GM21381 (cell line): Measurements from ENCODE around the gene SMIM9.
"Not testable (repeated sequence)": the region's sequence is repeated elsewhere in the genome, so short reads cannot be mapped to it uniquely, and the experiment has no call there.

Experiments used
- ATAC-seq: cut with Tn5 transposase; IDR thresholded peaks from one replicate; pipeline ENCODE4 v1.9.1; 2021; ENCODE audit warnings: mild to moderate bottlenecking, moderate library complexity; ENCODE audit not compliant: unreplicated experiment

The SMIM9 gene

GRCh38 chrX:154834562-154834961 lies at the start of gene SMIM9:
SMIM9 (minus strand) TSS chrX:154834662; CDS start chrX:154830856, 3,806 bp downstream.
- no peak for ATAC-seq

GRCh38 chrX:154884069-154884468 lies 49.6 kb upstream of the SMIM9 start:
- ATAC-seq: not testable (repeated sequence)

- no peak for ATAC-seq
Observed at GRCh38 chrX:154873329-154873728, 38.9 kb upstream of the SMIM9 start.

GRCh38 chrX:154868522-154868921 lies 34.1 kb upstream of the SMIM9 start:
- not testable (repeated sequence) for ATAC-seq

GRCh38 chrX:154855256-154855655 lies 20.8 kb upstream of the SMIM9 start:
- ATAC-seq: no peak

- no peak for ATAC-seq
Observed at GRCh38 chrX:154850957-154851611, 16.6 kb upstream of the SMIM9 start.

GRCh38 chrX:154840856-154841255 lies 6.4 kb upstream of the SMIM9 start:
- no peak for ATAC-seq

GRCh38 chrX:154836163-154836562 lies 1.7 kb upstream of the SMIM9 start:
- ATAC-seq: no peak

- no peak for ATAC-seq
Observed at GRCh38 chrX:154833746-154834274, 652 bp downstream of the SMIM9 start.

- ATAC-seq: no peak
Observed at GRCh38 chrX:154829926-154830442, 4.5 kb downstream of the SMIM9 start.

- no peak for ATAC-seq
Observed at GRCh38 chrX:154829134-154829533, 5.3 kb downstream of the SMIM9 start.

- peak; percentile 16 for ATAC-seq
Observed at GRCh38 chrX:154828016-154828408, 6.5 kb downstream of the SMIM9 start.

- ATAC-seq: peak; percentile 89
Observed at GRCh38 chrX:154827194-154828015, 7.1 kb downstream of the SMIM9 start.

- ATAC-seq: not testable (repeated sequence)
Observed at GRCh38 chrX:154825586-154825985, 8.9 kb downstream of the SMIM9 start.

GRCh38 chrX:154824638-154825037 lies 9.8 kb downstream of the SMIM9 start:
- ATAC-seq: no peak

GRCh38 chrX:154822029-154822428 lies 12.4 kb downstream of the SMIM9 start:
- no peak for ATAC-seq

- ATAC-seq: no peak
Observed at GRCh38 chrX:154821523-154821922, 12.9 kb downstream of the SMIM9 start.

GRCh38 chrX:154819771-154820341 lies 14.6 kb downstream of the SMIM9 start:
- peak; percentile 51 for ATAC-seq

GRCh38 chrX:154818916-154819770 lies 15.3 kb downstream of the SMIM9 start:
- ATAC-seq: no peak

- ATAC-seq: not testable (repeated sequence)
Observed at GRCh38 chrX:154817048-154817618, 17.3 kb downstream of the SMIM9 start.
